ELR (cell line): ENCODE results near the gene GALNT9.

Source experiments
- DNase-seq: peaks from one replicate; pipeline ENCODE4 v3.0.0-alpha.2; 2015; ENCODE audit warnings: low read depth

The GALNT9 gene

DNA sequence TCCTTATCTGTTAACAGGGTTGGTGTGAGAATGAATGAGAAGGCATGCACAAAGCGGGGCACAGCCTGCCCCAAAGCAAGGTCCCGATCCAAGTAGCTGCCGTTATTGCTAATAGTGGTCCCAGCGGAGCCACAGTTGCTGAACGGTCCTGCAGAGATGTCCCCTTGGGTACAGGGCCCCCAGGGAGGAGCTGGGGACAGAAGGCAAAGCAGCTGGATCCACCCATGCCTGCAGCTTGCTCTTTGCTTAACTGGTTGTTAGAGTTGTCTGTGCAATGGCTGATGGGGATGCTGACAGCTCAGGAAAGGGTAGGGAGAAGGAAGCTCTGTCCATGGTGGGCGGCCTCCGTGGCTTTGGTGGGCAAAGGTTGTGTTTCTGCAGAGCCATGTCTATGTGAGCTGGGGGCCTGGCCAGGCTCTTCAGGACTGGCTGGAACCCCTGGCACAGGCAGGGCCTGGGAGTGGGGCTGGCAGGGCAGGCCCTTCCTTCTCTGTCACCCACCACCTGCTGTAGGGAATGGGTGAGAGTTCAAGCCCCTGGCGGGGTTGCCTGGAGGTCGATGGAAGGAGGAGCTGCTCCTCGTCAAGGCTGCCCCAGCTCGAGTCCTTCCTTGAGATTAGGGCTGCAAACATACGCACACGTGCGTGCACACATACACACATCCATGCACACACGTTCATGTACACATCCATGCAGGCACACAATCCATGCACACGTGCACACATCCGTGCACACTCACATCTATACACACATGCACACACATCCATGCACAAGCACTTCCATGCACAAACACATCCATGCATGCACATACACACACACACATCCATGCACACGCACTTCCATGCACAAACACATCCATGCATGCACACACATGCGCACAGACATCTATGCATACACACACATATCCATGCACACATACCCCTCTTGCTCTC is 149.7 kb downstream of the GALNT9 start:
- DNase-seq: no peak

- DNase-seq: no peak
Measured at GRCh38 chr12:132178801-132179401, 150.5 kb downstream of the GALNT9 start.

- DNase-seq: no peak
Measured at GRCh38 chr12:132178316-132178715, 151.1 kb downstream of the GALNT9 start.

- DNase-seq: no peak
Measured at GRCh38 chr12:132176920-132177551, 152.4 kb downstream of the GALNT9 start.

GRCh38 chr12:132176385-132176919 is 152.9 kb downstream of the GALNT9 start:
- no peak for DNase-seq

- no peak for DNase-seq
Measured at GRCh38 chr12:132175496-132176384, 153.6 kb downstream of the GALNT9 start.

DNA sequence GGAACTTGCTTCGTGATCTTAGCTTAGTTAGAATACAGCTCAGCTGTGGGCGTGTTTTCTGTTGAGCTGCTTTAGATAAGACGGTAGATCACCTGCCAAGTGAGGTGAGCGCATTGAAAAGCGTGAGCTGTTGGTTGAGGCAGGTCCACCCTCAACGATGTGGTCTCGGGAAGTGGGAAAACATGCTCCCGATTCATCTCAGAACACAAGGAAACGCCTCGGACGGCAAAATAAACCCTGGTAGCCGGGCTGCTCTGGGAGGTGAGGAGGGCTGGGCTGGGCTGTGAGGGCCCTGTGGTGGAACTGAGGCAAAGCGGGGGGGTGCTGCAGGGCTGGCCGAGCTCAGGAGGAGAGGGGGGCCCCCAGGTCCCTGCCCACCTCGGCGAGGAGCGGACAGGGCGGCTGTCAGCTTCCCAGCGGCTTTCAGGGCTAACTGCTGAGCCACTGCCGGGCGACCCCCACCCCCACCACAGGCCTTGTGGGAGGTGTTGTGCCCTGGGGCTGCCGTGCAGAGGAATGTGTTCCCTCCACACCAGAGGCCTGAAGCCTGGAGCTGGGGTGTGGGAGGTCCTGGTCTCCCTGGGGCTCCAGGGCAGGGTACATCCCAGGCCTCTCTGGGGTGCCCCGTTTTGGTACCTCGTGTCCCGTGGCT is 154.4 kb downstream of the GALNT9 start:
- DNase-seq: no peak

DNA sequence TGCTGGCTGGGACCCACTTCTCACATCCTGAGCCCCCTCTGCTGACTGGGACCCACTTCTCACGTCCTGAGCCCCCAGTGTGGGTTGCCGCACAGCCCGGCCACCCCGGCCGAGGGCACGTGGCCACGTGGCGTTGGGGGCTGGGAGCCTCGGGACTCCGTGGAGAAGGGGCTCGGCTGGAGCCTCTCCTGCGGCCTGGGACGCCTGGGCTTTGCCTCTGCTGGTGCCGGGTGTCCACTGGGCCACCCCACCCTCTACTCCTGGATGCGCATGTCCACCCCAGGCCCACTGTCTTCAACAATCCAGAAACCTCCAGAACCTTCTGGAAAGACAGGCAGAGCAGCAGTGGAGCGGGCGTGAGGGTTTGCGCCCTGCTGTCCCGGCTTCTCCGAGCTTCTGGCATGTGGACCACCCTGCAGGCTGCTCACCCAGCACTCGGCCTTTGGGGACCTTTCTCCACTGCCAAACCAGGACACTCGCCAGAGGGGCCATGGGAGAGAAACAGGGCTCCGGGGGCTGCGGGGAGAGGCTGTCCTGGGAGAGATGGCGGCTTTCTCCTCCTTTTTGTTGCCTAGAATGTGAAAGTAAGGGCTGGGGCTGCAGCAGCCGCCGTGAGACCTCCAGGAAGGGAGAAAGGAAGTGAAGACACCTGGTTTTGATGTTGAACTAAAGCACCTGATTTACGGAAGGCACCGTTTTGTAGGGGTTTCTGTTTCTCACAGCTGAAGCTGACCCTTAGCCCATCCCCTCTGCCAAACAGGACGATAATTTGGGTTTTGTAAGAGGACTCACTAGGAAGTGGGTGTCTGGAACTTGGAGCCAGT is 155.2 kb downstream of the GALNT9 start:
- no peak for DNase-seq

DNA sequence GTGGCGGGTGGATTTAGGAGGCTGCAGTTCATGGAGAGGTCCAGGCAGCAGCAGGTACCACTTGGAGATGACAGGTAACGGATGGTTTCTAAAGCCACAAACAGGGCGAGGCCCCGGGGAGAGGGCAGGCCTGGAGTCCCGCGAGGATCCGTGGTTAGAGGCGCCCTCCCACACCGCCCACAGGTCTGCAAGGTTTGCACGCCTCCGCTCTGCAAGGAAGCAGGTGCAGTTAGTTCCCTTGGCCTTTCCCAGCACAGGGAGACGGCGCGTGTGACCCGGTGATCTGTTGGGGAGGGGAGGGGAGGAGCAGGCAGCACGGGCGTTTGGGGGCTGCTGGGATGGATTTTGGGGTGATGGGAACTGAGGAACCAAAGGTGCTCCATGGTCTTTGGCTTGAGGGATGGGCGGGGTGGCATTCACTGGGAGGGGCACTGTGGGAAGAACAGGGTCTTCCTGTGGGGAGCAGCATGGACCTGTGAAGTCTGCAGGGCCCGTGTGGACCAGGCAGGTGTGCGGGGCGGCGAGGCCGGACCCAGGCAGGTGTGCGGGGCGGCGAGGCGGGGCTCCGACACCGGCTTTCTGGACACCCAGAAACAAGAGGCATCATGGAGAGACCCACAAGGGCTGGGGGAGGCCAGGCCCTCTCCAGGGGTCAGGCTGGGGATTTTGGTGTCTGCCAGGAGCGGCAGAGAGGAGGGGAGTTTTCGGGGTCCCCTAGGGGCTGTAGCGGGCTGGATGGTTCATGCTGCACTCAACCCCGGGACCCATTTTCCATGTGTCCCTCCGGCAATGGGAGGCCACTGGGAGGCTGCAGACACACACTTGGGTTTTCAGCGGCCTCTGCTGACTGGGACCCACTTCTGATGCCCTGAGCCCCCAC is 156.0 kb downstream of the GALNT9 start:
- no peak for DNase-seq

DNA sequence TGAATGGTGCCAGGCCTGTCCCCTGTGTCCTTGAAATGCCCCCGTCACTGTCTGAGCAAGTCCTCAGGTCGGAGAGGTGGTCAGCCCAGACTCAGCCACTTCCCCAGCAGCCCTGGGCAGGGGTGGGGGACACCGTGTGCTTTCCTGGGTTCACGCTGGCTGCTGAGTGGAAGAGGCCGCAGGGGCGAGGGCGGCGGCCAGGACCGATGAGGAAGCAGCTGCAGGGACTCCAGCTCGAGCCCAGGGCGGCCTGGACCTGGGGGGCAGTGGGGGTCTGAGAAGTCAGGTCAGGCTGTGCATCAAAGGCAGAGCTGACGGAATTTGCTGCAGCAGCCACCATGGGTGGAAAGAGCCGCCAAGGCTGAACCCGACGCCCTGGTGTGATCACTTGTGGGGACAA is 156.8 kb downstream of the GALNT9 start:
- no peak for DNase-seq

DNA sequence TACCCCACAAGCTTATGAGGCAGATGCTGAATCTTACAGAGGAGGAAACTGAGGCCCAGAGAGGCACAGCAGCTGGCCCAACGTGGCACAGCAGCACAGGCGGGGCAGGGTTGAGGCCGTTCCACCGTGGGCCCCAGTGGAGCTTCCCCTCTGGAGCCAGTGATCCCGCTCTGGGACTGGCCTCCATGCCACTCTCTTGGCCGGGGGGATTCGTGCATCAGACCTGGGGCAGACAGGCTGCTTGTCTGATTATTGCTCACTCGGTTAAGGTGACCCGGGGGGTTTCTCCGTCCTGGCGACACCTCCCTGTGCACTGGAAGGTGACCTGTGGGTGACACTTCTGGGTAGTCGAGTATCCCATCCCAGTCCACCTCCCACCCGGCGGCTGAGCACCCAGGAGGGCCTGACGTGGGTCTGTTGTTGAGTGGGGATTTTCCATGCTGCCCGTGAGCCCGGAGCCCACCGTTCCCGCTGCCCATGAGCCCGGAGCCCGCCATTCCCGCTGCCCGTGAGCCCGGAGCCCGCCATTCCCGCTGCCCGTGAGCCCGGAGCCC is 157.3 kb downstream of the GALNT9 start:
- DNase-seq: no peak

GRCh38 chr12:132171293-132171967 is 158.0 kb downstream of the GALNT9 start:
- DNase-seq: no peak

DNA sequence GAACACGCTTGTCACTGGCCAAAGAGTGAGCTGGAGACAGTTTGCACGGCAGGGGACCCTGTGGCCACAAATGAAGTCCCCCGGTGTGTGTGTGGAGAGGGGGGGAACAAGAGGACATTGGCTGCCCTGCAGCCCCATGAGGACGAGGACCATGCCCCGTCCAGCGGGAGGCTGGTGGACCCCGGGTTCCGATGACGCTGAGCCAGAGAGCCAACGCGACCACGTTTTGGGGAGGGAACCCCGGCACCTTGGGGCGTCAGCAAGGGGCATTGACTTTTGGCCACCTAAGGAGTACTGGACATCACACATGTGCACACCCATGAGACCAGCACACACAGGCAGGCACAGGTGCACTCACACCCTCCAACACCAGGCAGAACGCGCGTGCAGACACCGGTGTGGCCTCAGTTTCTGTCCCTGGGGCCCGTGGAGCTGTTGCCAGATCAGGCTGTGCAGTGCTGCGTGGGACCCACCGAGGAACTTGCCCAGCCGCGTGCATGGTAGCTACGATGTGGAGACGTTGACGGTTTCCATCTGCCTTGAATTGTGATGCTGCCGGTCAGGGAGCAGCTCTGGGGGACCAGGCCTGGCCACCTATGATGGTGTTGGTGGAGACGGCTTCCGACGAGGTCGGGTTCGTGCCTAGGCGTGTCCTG is 158.6 kb downstream of the GALNT9 start:
- DNase-seq: no peak

DNA sequence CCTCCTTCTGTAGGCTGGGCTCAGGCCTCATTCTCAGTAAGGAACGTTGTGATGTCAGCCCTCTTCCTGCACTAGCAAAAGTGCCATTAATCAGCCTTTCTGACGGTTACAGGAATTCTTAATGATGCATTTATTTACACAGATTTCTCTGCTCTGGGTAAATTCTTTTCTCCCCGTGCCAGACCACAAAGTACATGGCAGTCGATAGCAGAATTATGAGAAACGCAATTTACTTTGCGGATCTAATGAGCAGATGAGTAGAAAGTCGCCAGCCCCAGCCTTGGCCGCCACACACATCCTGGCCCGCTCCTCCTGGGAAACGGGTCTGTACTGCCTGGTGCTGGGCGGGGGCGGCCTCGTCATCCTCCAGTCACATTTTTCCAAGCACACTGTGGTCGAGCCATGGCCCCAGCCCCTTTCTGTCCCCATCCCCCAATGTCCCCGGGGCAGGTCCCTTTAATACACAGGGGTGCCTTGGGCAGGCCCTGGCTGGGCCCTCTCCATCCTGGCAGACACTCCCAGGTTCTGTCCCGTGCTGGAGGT is 159.2 kb downstream of the GALNT9 start:
- peak; percentile 23 for DNase-seq

GRCh38 chr12:132169376-132169775 is 160.0 kb downstream of the GALNT9 start:
- DNase-seq: no peak

DNA sequence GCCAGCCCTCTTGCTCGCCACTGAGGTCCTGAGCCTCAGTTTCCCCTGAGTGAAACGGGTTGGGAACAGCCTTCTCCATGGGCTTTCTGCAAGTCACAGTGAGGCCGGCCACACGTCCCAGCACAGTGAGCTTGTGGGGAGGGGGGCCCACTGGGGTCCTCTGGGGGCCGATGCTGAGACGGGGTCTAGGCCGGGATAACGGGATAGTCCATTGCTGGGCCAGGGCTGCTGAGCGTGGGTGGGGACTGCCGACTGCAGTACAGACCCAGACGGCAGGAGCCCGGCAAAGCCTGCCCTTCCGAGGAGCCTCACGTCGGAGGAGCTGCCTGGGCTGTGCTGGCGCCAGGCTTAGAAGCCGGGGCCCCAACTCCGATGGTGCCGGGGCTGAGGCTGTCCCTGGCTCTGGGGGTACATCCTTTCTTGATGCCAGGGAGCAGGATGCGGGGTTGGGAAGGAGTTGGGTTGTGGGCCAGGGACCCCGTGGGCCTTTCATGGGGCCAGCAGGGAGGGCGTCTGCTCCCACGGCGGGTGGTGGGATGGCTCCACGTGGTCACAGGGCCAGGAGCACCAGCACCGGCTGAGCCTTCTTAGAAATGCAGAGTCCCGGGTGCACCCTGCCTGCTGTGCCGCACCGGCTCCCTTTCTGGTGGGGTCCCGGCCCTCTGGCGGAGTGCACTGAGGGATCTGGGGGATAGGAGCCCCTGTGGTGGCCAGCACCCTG is 160.9 kb downstream of the GALNT9 start:
- DNase-seq: no peak
